Germinal center (tissue), 1 donor: Measurements from ENCODE around the gene LRP6.
"Not testable (repeated sequence)": the region's sequence is repeated elsewhere in the genome, so short reads cannot be mapped to it uniquely, and the experiment has no call there.

Experiments used
- DNase-seq: peaks from one replicate; pipeline ENCODE4 v3.0.0; 2012; ENCODE audit warnings: mixed read lengths, low spot score

The LRP6 gene

DNA sequence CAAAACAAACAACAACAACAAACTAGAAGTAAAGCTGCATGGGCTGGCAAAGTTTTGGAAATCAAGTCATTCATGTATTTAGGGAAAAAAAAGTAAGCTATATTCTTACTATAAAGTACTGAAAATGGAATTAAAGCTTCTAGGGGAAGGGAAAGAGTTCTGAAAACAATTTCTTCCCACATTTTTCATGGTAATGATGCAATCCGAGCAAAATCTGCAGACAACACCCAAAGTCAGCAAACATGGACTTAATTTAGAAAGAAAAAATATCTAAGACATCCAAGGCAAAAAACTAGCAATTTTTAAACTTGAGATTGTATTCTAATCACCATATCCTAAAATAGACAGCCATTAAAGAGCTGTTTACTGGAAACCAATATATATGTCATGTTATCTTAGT lies 86.3 kb downstream of the LRP6 start:
- no peak for DNase-seq

- DNase-seq, result no peak
Measured at GRCh38 chr12:12180136-12180535, 86.7 kb downstream of the LRP6 start.

DNA sequence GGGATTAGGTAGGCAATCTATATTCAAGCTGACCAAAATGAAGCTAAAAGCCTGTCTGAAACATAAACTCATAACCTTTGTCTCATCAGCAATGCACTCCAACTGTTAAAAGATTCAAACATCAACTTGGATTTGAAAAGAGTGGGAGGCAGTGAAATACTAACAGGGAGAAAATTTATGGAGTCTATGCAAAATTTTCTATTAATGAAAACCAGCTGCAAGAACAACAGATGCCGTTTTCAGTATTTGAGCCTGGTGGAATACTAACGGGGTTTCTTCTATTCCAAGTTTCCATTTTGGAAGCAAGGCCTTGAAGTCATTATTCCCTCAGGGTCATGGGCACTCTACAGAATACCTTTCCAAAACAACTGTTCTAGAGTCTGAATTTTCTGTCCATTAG lies 88.3 kb downstream of the LRP6 start:
- DNase-seq, result no peak

GRCh38 chr12:12176402-12176801 lies 90.4 kb downstream of the LRP6 start:
- DNase-seq, result no peak

DNA sequence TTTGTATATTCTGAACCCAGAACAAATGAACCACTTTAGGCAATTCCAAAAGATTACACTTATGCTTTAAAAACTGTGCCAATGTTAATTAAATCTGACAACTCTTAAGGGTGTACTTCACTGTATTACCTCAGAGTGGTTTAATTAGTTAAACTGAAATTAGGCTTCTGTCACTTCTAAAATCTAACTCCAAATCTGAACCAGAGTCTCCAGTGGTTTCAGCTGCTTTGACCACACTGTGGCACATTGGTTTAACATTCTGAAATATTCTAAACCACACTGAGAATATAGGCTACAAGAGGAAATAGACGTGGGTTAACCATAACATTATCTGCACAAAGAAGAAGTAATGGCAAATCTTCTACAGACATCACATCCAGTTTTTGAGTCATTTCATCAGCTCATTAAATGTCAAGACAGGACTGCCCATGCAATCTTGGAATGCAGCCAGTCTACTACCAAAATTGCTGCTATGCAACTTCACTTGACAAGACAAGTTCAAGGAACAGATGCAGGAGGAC lies 94.8 kb downstream of the LRP6 start:
- DNase-seq, result no peak

DNA sequence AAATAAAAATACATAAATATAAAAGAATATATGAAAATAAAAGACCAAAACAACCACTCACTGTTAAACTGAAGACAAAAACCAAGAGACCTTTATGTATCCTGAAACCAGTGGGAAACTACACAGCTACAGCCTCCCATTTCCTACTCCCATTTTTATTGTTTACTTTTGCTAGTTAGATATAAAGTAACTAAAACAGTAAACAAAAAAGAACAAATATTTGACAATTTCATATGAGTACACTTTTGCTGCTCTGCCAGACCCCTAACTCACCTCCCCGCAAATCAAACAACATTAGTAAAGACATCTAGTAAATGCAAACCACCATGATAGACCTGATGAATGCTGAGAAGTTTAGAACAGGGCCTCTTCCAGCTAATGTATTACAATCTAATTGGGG lies 99.0 kb downstream of the LRP6 start:
- DNase-seq, result no peak

GRCh38 chr12:12166751-12167150 lies 100.1 kb downstream of the LRP6 start:
- DNase-seq, result no peak

DNA sequence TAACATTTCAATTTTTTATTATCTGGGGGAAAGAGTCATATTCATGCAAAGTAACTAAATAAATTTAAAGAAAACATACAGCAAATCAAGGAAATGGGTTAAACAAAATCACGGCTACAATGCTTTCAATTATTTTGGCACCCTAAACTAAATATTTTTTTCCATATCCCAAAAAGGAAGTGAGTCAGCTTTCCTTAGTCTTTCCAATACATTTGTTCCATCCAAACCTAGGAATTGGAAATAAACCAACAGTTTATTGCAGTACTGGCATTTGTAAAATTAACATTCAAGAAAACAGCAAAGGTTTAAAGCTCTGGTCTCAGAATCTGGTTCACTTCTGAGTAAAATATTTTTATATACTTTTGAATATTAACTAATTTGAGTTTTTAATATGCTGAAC lies 106.9 kb downstream of the LRP6 start:
- no peak for DNase-seq

DNA sequence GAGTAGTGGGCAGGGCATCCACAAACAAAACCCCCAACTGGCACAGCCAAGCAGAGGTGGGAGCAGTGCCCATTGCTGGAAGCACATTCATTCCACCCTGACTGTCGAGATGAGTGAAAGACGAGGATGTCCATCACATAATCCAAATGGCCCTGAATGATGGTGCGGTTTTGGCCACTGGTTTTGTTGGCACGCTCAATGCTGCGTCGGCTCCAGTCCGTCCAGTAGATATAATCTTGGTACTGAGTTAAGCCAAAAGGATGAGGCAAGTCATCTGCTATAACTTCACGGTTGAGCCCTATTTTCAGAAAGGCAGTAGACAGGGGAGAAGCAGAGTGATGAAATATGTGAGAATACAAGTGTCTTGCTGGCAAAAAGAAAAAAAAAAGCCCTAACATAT lies 108.0 kb downstream of the LRP6 start:
- no peak for DNase-seq

DNA sequence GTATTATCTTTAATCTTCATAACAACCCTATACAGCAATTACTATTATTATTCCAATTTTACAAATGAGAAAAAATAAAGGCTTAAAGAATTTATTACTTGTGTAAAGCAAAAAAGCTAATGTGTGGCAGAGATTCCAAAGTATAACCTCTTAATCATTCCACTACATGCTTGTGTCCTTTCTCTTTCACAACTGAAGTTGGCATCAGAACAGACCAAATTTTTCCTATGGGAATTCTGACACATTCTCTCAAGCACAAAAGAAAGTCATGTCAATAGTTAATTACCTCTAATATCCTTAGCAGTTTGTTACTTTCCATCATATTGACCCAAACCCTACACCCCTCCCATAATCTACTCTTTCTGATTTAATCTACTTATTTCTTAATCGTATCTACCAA lies 109.4 kb downstream of the LRP6 start:
- DNase-seq, result no peak

- DNase-seq, result no peak
Measured at GRCh38 chr12:12156828-12157227, 110.0 kb downstream of the LRP6 start.

GRCh38 chr12:12156116-12156515 lies 110.7 kb downstream of the LRP6 start:
- DNase-seq, result no peak

- DNase-seq, result no peak
Measured at GRCh38 chr12:12153596-12153995, 113.2 kb downstream of the LRP6 start.

DNA sequence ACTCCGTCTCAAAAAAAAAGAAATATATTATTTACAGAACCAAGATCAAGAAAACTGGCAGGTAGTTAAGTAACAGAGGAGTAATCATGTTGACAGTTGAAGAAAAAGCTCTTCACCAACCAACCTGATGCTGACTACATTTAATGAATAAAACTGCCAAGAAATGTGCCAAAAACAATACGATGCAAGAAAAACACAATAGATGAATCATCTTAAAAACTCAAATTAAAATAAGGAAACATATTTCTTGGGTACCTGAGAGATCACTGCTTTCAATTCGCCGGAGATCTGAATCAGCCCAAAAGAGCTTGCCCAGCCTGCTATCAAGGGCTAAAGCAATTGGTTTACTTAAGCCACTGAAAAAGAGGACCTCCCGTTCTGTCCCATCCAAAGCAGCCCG lies 119.7 kb downstream of the LRP6 start:
- no peak for DNase-seq

GRCh38 chr12:12144531-12144930 lies 122.3 kb downstream of the LRP6 start:
- DNase-seq, result not testable (repeated sequence)

DNA sequence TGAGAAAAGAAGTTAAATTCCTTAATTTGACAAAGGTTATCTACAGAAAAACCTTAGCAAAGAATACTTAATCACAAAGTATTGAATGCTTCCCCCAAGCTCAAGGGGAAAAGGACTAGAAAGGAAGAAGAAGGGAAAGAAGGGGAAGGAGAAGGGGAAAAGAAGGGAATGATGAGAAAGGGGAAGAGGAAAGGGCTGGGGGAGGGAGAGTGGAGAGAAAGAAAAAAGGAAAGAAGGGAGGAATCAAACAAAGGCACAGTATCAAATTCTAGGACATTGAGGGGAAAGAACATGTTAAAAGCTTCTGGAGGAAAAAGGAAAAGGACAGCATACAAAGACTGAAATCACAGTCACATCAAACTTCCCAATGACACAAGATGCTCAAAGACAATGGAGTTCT lies 125.8 kb downstream of the LRP6 start:
- no peak for DNase-seq

DNA sequence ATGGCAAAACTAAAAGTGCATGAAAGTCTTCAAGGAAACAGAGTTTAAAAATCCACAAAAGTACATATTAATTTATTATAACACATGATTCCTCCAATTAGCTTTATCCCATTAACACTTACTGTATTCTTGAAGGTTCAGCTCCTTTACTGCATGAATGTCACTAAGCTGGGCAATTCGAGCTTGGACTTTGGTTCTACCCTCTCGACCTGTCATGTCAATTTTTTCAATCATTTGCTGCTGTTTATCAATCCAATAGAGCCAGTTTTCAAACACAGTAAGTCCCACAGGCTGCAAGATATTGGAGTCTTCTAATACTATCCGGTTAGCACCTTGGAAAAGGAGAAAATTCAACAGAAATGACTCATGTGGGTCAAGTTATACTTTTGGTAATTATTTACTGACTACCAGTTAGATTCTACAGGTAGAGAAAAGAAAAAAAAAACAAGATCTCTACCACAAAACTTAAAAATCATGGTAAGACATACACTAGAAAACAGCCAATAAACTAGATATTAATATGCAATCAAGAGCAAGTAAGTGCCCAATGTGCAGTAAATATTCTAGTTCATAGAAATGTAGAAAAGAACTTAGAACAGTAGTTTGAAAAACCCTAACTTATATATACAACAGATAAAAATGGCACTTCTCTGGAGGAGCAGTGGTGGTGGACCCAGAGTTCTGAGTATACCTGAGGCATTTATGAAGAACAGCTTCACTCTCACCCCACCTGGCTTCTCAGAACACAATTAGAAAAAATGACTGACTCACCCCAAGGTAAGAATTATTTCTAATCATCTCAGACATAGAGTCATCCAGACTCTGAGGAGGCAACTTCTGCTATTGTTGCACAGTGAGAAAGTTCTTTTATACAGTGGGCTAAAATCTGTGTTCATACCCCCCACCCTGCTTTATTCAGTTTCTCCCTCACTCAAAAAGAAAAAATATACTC lies 128.4 kb downstream of the LRP6 start:
- no peak for DNase-seq

DNA sequence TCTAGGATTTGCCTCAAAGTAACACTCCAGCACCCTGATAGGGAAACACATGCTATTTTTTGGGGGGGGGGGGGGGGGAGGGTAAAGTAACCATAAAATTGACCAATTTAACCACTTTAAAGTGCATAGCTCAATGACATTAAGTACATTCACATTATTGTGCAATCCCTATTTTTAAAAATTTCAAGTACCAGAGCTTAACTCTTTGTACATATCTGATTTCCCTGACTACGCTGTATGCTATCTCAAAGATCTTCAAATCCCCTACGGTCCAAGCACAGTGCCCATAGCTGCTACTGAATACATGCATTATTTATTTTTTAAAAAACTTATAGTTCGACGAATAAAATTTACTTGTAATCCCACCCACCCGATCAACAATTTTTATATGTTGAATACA lies 133.1 kb downstream of the LRP6 start:
- no peak for DNase-seq

- DNase-seq, result no peak
Measured at GRCh38 chr12:12133259-12133658, 133.6 kb downstream of the LRP6 start.

GRCh38 chr12:12128670-12129069 lies 138.2 kb downstream of the LRP6 start:
- DNase-seq, result no peak

- DNase-seq, result no peak
Measured at GRCh38 chr12:12127304-12127703, 139.5 kb downstream of the LRP6 start.

DNA sequence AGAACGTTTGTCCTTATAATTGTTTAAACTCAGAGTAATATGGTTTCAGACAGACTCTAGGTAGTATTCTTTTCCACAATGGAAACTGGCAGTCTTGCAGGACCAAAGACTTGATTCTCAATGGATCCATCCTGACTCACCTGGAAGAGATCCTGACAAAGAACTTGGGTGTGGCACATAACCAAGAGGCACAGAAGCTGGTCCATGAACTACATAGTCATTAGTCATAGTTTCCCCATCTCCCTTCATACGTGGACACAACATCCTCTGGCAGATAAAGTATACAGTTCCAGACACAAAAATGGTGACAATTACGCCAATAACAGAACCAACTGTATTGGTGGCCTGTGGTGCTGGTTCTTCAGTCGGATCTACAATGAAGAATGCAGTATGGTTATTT lies 140.3 kb downstream of the LRP6 start:
- no peak for DNase-seq

DNA sequence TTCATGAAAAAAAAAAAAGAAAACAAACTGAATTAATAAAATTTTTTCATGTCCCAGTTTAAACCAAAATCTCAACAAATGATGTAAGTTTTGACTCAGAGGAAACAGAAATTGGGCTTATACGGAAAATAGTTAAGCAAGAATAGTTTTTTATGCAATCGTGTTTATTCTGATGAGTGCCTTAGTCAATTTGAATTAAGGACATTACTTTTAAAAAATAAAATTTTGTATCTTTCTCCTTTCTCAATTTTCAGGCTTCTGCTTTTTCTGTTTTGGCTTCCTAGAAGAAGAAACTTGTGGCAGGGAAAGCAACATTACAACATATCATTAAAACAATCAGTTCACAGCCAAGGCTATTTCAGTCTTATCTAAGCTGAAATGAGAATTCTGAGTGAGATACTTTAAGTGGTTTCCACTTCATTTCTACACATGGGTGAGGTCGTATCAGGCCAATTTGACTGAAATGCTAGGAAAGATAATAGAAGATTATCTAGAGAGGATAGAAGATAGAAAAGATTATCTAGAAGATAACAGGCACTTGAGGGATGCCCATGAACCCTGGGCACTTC lies 143.7 kb downstream of the LRP6 start:
- DNase-seq, result no peak

DNA sequence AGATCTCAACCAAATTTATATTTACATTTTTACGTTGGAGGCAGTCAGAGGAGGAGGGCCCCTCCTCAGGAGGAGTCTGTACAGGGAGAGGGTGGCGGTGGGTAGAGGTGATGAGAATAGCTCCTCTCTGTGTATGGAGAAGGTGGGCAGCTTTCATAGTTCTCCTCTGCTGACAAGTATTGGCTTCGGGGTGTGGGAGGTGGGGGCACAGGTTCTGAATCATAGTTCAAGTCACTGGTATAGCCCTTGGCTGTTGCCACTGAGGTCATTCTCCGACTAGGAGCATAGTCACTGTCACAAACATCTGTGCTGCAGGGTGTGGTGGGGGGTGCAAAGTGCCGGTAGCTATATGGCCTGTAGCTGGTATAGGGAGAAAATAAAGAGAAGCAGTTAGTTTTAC lies 145.8 kb downstream of the LRP6 start:
- DNase-seq, result no peak
